Effector memory CD8-positive, alpha-beta T cell (primary cell): ENCODE results near the gene QRICH2.

ENCODE experiments used
- ATAC-seq: fragments of 150-1000 bp; cut with Tn5 transposase; replicated peaks from 2 replicates; pipeline ENCODE4 v1.10.0; 2021; ENCODE audit warnings: mild to moderate bottlenecking, moderate library complexity
- DNase-seq, 3 experiments: peaks; one replicate each; pipeline ENCODE4 v3.0.0; 2021
- H3K27ac Mint-ChIP-seq, 2 donors: one replicate each; pipeline ENCODE4 v1.8.0; 2022; ENCODE audit warnings: mild to moderate bottlenecking in 2 of 2, mixed read lengths in 2 of 2, moderate library complexity in 2 of 2
- H3K27me3 Mint-ChIP-seq, 2 donors: one replicate each; pipeline ENCODE4 v1.8.0; 2022; ENCODE audit warnings: mixed read lengths in 2 of 2
- H3K36me3 Mint-ChIP-seq: one replicate; pipeline ENCODE4 v1.8.0; 2022; ENCODE audit warnings: mild to moderate bottlenecking, moderate library complexity, mixed read lengths; ENCODE audit not compliant: insufficient read depth
- H3K4me1 Mint-ChIP-seq, 2 donors: one replicate each; pipeline ENCODE4 v1.8.0; 2022; ENCODE audit warnings: low read depth in 2 of 2, mixed read lengths in 2 of 2
- H3K4me3 Mint-ChIP-seq, 2 donors: one replicate each; pipeline ENCODE4 v1.8.0; 2022; ENCODE audit warnings: mild to moderate bottlenecking in 2 of 2, mixed read lengths in 2 of 2, moderate library complexity in 2 of 2
- H3K9me3 Mint-ChIP-seq, 2 donors: one replicate each; pipeline ENCODE4 v1.8.0; 2022; ENCODE audit warnings: mixed read lengths in 2 of 2

QRICH2 gene

GRCh38 chr17:76341301-76341700 lies 33.2 kb upstream of the QRICH2 start:
- H3K36me3 Mint-ChIP-seq, result peaks cover 44% of the 10 kb centered on the region

DNA sequence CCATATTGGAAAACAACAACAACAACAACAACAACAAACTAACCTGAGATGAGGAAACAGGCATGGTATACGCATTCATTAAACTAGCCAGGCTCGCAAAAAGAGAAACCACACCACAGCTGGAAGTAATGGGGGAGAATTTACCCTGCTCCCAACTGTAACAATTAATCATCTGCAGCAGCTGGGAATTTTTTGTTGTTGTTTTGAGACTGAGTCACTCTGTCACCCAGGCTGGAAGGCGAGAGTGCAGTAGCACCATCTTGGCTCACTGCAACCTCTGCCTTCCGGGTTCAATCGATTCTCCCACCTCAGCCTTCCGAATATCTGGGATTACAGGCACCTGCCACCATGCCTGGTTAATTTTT lies 29.3 kb upstream of the QRICH2 start:
- Mint-ChIP-seq H3K27me3 (no peaks in the 10 kb centered on the region), H3K9me3 (no peaks in the 10 kb centered on the region), H3K27ac (no peak overlapping the region), H3K4me1 (peaks cover 0 to 5% of the 10 kb centered on the region in 2 donors), H3K4me3 (no peak overlapping the region), H3K36me3 (peaks cover 9% of the 10 kb centered on the region)
- DNase-seq (no peak), ATAC-seq (no peak)

More at GRCh38 chr17:76341301-76341700, 33.2 kb upstream of the QRICH2 start:
- peak overlapping the region in 1 of 2 donors; percentile 10 for H3K27ac Mint-ChIP-seq
- DNase-seq, result no peak
- H3K4me1 Mint-ChIP-seq, result peaks cover 0 to 5% of the 10 kb centered on the region in 2 donors
- no peak for ATAC-seq
- H3K4me3 Mint-ChIP-seq, result no peak overlapping the region
- no peaks in the 10 kb centered on the region for H3K9me3 Mint-ChIP-seq
- no peaks in the 10 kb centered on the region for H3K27me3 Mint-ChIP-seq

DNA sequence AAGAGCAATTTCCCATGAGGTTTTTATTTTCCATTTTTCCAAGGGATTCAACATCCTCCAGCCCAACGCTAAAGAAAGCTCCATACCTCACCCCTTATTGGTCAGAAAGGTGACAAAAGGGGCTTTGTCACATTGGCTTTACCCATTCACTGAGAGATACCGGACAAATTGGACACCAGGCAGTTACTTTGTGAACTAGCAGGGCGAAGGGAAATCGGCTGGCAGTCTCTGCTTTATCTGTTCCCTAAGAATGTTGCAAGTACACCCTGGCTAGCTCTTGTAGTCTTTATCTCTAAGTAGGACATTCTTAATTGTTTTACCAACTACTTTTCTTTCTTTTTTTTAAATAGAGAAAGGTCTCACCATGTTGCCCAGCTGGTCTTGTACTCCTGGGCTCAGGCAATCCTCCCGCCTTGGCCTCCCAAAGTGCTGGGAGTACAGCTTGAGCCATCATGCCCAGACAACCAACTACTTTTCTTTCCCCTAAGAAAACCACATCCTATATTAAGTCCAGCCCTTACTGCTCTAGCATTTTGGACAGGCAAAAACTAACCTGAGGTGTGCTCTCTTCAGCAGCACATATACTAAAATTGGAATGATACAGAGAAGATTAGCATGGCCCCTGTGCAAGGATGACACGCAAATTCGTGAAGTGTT lies 28.8 kb upstream of the QRICH2 start:
- Mint-ChIP-seq H3K27me3 (no peaks in the 10 kb centered on the region), H3K27ac (no peak overlapping the region), H3K9me3 (no peaks in the 10 kb centered on the region), H3K4me3 (no peak overlapping the region), H3K4me1 (peaks cover 0 to 5% of the 10 kb centered on the region in 2 donors), H3K36me3 (peaks cover 3% of the 10 kb centered on the region)
- DNase-seq (no peak), ATAC-seq (no peak)

- Mint-ChIP-seq H3K27me3 (no peaks in the 10 kb centered on the region), H3K4me1 (peaks cover 0 to 10% of the 10 kb centered on the region in 2 donors), H3K36me3 (peaks cover 4% of the 10 kb centered on the region), H3K9me3 (no peaks in the 10 kb centered on the region), H3K27ac (no peak overlapping the region), H3K4me3 (no peak overlapping the region)
- DNase-seq (no peak), ATAC-seq (no peak)
Observed at GRCh38 chr17:76335716-76336381, 27.8 kb upstream of the QRICH2 start.

- DNase-seq, result no peak
- H3K27ac Mint-ChIP-seq, result no peak overlapping the region
- no peaks in the 10 kb centered on the region for H3K27me3 Mint-ChIP-seq
- H3K36me3 Mint-ChIP-seq, result peaks cover 20% of the 10 kb centered on the region
- H3K4me1 Mint-ChIP-seq, result peaks cover 0 to 10% of the 10 kb centered on the region in 2 donors
- H3K4me3 Mint-ChIP-seq, result no peak overlapping the region
- H3K9me3 Mint-ChIP-seq, result no peaks in the 10 kb centered on the region
- ATAC-seq, result no peak
Observed at GRCh38 chr17:76333673-76334505, 25.8 kb upstream of the QRICH2 start.

DNA sequence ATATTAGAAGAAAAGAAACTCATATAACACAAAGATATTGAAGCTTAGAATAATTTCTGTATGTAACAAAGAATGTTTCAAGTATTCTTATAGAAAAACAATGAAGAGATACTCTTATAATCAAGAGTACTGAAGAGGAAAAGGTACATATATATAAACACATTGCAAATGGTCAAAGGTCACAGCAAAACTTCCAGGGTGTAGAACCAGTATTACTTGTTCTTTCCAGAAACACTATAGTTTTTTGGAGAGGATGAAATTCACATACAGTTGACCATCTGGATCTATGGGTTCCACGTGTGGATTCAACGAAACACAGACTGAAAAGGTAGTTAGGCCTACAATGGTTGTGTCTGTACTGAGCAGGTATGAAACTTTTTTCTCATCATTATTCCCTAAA lies 23.0 kb upstream of the QRICH2 start:
- Mint-ChIP-seq H3K27me3 (no peaks in the 10 kb centered on the region), H3K4me1 (peaks cover 0 to 5% of the 10 kb centered on the region in 2 donors), H3K9me3 (no peaks in the 10 kb centered on the region), H3K4me3 (no peak overlapping the region), H3K27ac (no peak overlapping the region), H3K36me3 (peaks cover 44% of the 10 kb centered on the region)
- DNase-seq (no peak), ATAC-seq (no peak)

- H3K4me1 Mint-ChIP-seq, result peaks cover 0 to 5% of the 10 kb centered on the region in 2 donors
- H3K9me3 Mint-ChIP-seq, result no peaks in the 10 kb centered on the region
- H3K27ac Mint-ChIP-seq, result no peak overlapping the region
- no peak overlapping the region for H3K4me3 Mint-ChIP-seq
- peaks cover 54% of the 10 kb centered on the region for H3K36me3 Mint-ChIP-seq
- DNase-seq (no peak), ATAC-seq (no peak)
- H3K27me3 Mint-ChIP-seq, result no peaks in the 10 kb centered on the region
Observed at GRCh38 chr17:76329664-76330063, 21.6 kb upstream of the QRICH2 start.

- Mint-ChIP-seq H3K27ac (peak overlapping the region; percentile 70 to 76), H3K4me3 (no peak overlapping the region), H3K4me1 (peaks cover 0 to 5% of the 10 kb centered on the region in 2 donors), H3K27me3 (no peaks in the 10 kb centered on the region), H3K9me3 (no peaks in the 10 kb centered on the region), H3K36me3 (peaks cover 72% of the 10 kb centered on the region)
- ATAC-seq (no peak), DNase-seq (no peak)
Observed at GRCh38 chr17:76327696-76328095, 19.6 kb upstream of the QRICH2 start.

- H3K36me3 Mint-ChIP-seq, result peaks cover 76% of the 10 kb centered on the region
- no peaks in the 10 kb centered on the region for H3K4me1 Mint-ChIP-seq
- no peaks in the 10 kb centered on the region for H3K27me3 Mint-ChIP-seq
- no peak for DNase-seq
- no peak overlapping the region for H3K27ac Mint-ChIP-seq
- no peak overlapping the region for H3K4me3 Mint-ChIP-seq
- no peaks in the 10 kb centered on the region for H3K9me3 Mint-ChIP-seq
- ATAC-seq, result no peak
Observed at GRCh38 chr17:76326306-76326705, 18.2 kb upstream of the QRICH2 start.

GRCh38 chr17:76318586-76318985 lies 10.5 kb upstream of the QRICH2 start:
- Mint-ChIP-seq H3K27ac (no peak overlapping the region), H3K9me3 (no peaks in the 10 kb centered on the region), H3K4me3 (no peak overlapping the region), H3K27me3 (no peaks in the 10 kb centered on the region), H3K36me3 (peaks cover 40% of the 10 kb centered on the region), H3K4me1 (no peaks in the 10 kb centered on the region)
- ATAC-seq, result no peak
- DNase-seq, result no peak

GRCh38 chr17:76317535-76317934 lies 9.5 kb upstream of the QRICH2 start:
- H3K27me3 Mint-ChIP-seq, result no peaks in the 10 kb centered on the region
- H3K9me3 Mint-ChIP-seq, result no peaks in the 10 kb centered on the region
- no peak overlapping the region for H3K27ac Mint-ChIP-seq
- H3K4me3 Mint-ChIP-seq, result no peak overlapping the region
- peaks cover 30% of the 10 kb centered on the region for H3K36me3 Mint-ChIP-seq
- DNase-seq (no peak), ATAC-seq (no peak)
- H3K4me1 Mint-ChIP-seq, result no peaks in the 10 kb centered on the region

DNA sequence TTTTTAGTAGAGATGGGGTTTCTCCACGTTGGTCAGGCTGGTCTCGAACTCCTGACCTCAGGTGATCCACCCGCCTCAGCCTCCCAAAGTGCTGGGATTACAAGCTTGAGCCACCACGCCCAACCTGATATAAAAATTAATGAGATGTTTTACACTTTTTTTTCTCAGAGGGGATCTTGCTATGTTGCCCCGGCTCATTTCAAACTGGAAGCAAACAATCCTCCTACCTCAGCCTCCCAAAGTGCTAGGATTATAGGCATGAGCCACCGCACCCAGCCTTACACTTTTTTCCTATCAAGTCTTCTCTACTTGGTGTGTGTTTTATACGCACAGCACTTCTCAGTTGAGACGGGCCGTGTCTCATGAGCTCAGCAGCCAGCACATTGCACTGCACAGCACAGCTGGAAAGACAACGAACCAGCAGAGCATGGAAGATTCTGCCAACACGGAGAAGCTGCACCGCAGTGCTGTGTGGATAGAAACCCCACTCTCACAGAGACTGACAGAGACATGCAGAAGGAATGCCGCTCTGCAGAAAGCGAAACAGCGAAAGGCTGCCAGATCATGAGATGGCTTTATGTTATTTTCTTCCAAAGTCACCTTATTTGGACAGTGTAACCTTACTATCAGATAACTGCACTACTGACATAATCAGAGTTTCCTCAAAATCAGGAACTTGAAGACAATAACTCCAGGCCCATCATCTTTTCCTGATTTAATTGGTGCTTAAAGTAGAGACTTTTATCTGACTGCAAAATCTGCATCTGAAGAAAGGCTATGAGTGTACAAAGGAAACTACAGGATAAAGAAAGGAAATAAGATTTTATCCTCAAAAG lies 6.5 kb upstream of the QRICH2 start:
- Mint-ChIP-seq H3K27me3 (no peaks in the 10 kb centered on the region), H3K4me1 (no peaks in the 10 kb centered on the region), H3K4me3 (no peak overlapping the region), H3K36me3 (peaks cover 37% of the 10 kb centered on the region), H3K27ac (no peak overlapping the region), H3K9me3 (no peaks in the 10 kb centered on the region)
- ATAC-seq, result no peak
- DNase-seq, result no peak

DNA sequence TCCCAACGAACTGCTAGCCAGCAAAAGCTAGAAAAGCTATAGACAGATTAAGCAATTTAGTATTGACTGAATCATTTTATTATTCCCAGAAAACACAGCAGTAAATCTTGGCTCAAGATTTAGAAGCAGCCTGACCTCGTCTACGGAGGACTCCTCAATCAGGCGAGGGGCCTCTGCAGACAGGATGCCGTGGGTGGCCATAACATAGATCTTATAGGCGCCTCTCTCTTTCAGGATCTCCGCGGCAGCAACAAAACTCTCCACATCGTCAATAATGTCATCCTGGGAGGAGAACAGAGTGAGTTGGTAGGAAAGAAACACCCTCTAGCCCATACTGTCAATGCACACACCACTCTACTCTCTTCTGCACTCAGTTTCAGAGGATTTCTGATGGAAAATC lies 4.7 kb upstream of the QRICH2 start:
- H3K4me1 Mint-ChIP-seq, result no peaks in the 10 kb centered on the region
- H3K27ac Mint-ChIP-seq, result no peak overlapping the region

More for the DNA sequence above, 4.7 kb upstream of the QRICH2 start:
- DNase-seq (no peak), ATAC-seq (no peak)
- no peaks in the 10 kb centered on the region for H3K9me3 Mint-ChIP-seq
- no peak overlapping the region for H3K4me3 Mint-ChIP-seq
- no peaks in the 10 kb centered on the region for H3K27me3 Mint-ChIP-seq
- peaks cover 24% of the 10 kb centered on the region for H3K36me3 Mint-ChIP-seq
